ENCODE results near the gene BIRC7. TPM values are rescaled to one million over a fixed set of nuclear protein-coding genes. Genes with fewer than 3 reads are reported as not detected.

BIRC7 gene
- total RNA-seq, 1 donor = 0.09 TPM

GRCh38 chr20:63253065-63253437 is 17.3 kb downstream of the BIRC7 start:
- no peak for DNase-seq (ENCODE audit: low read depth)
- TF ChIP-seq CTCF (IDR thresholded peaks at IDR 0.05; ENCODE audit: insufficient read depth, low read length) = no peak

GRCh38 chr20:63253438-63254231 is 17.9 kb downstream of the BIRC7 start:
- TF ChIP-seq CTCF (IDR thresholded peaks at IDR 0.05; ENCODE audit: insufficient read depth, low read length) = no peak
- peak overlapping the region; percentile 9 for H3K4me3 ChIP-seq (ENCODE audit: low read depth, low read length)
- DNase-seq (ENCODE audit: low read depth) = no peak

More at GRCh38 chr20:63253065-63253437, 17.3 kb downstream of the BIRC7 start:
- no peak overlapping the region for H3K4me3 ChIP-seq (ENCODE audit: low read depth, low read length)

- peak within 1 kb of the TSS; percentile 9 for H3K4me3 ChIP-seq (ENCODE audit: low read depth, low read length)
- no peak for DNase-seq (ENCODE audit: low read depth)
- TF ChIP-seq CTCF (IDR thresholded peaks at IDR 0.05; ENCODE audit: insufficient read depth, low read length) = no peak
Observed at GRCh38 chr20:63254232-63254605, 18.5 kb downstream of the BIRC7 start, which contains the start of gene NKAIN4. Gene NKAIN4 (minus strand): TSS chr20:63254463. CDS start chr20:63254450, 13 bp downstream.

GRCh38 chr20:63254606-63255384 is 19.1 kb downstream of the BIRC7 start:
- no peak for TF ChIP-seq CTCF (IDR thresholded peaks at IDR 0.05; ENCODE audit: insufficient read depth, low read length)
- DNase-seq (ENCODE audit: low read depth) = no peak
- no peak overlapping the region for H3K4me3 ChIP-seq (ENCODE audit: low read depth, low read length)

- H3K4me3 ChIP-seq (ENCODE audit: low read depth, low read length) = no peak overlapping the region
- DNase-seq (ENCODE audit: low read depth) = no peak
- TF ChIP-seq CTCF (IDR thresholded peaks at IDR 0.05; ENCODE audit: insufficient read depth, low read length) = no peak
Observed at GRCh38 chr20:63255931-63256704, 20.4 kb downstream of the BIRC7 start.

- no peak for TF ChIP-seq CTCF (IDR thresholded peaks at IDR 0.05; ENCODE audit: insufficient read depth, low read length)
- H3K4me3 ChIP-seq (ENCODE audit: low read depth, low read length) = no peak overlapping the region
Observed at GRCh38 chr20:63256954-63257353, 21.2 kb downstream of the BIRC7 start.

More at GRCh38 chr20:63256954-63257353, 21.2 kb downstream of the BIRC7 start:
- no peak for DNase-seq (ENCODE audit: low read depth)

All from fibroblast of the aortic adventitia (primary cell).